HG03060 (cell line): Measurements from ENCODE around the gene ELP4.
"Not testable (repeated sequence)": the region's sequence is repeated elsewhere in the genome, so short reads cannot be mapped to it uniquely, and the experiment has no call there.

Source experiments
- ATAC-seq: cut with Tn5 transposase; IDR thresholded peaks from one replicate; pipeline ENCODE4 v1.9.1; 2021; ENCODE audit warnings: low read depth, moderate number of reproducible peaks; ENCODE audit not compliant: unreplicated experiment

Gene ELP4

DNA sequence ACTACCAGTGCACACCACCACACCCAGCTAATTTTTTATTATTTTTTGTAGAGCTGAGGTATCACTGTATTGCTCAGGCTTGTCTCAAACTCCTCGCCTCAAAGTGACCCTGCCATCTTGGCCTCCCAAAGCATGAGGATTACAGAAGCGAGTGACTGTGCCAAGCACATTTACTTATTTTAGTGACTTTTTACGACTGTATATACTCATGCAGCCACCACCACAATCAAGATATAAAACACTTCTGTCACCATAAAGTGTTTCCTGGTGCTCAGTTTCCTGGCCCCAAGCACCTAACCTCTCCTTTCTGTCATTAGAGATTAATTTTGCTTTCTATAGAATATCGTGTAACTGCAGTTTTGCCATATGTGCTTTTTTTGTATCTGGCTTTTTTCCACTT lies 25.9 kb downstream of the ELP4 start:
- ATAC-seq = no peak

DNA sequence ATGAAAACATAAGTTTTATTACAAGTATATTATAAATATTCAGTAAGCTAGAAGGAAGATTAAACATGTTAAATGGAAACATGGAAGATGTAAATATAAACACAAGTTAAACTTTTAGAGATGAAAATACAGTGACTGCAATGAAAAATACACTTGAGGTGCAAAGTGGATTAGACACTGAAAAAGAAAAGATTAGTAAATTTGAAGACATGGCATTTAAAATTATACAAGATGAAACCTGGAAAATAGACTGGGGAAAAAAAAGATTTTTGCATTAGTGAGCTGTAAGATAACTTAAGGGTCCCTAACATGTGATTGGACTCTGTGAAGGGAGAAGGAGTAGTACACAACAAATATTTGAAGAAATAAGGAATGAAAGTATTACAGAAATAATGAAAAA lies 33.3 kb downstream of the ELP4 start:
- ATAC-seq = no peak

DNA sequence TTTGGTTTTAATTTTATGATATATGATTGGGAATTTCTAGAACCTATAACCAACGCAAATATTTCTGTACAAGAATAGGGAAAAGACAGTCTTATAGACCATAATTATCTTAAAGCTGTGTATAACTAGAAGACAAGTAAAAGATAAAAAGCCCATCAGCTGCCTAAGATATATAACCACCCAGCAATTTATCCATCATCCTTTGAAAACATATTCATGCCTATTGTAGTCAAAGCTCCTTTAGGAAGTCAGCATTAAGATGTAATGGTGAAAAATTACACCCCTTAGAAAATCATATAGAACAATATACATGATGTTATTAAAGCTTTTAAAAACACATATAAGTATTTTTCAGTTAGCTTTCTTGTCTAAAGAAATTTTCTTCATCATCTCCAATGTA lies 46.4 kb downstream of the ELP4 start:
- no peak for ATAC-seq

DNA sequence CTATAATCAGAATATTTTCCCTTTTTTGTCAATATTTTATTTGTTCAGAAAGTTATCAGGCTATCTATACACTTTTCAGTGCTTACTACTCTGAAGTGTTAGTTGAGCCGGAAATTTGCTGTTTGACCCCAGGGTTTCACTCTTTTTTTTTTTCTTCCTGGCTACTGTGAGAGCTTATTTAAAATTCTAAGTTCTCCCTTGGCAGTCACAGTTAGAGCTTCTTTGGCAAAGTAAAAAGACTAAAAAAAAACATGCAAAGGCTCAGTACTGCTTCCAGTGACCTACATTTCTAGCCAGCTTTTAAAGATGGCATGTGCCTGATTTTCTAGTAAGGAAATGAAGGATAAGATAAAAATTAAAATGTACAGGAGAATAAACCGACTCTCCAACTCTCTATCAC lies 48.4 kb downstream of the ELP4 start:
- no peak for ATAC-seq

DNA sequence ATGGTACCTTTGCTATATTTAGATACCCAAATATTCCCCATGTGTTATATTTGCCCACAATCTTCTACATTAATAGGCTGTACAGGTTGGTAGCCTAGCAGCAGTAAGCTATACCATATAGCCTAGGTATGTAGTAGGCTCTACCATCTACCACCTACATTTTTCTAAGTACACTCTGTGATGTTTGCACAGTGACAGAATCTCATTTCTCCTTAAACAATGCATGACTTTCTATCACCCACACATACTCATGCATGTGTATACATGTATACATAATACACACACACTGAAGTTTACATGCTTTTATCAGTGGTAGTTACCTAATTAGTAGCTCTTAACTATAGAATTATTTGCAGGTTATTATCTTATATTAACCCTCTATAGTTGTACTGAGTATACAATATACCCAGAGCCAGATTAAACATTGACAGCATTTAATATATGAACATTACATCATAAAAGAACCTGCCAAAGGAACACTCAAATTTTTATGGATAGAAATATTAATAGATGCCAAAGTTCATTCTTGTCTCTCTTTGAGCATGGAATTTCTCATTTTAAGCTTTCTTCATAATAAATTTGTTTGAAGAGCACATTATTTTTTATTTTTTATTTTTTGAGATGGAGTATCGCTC lies 51.4 kb downstream of the ELP4 start:
- no peak for ATAC-seq

DNA sequence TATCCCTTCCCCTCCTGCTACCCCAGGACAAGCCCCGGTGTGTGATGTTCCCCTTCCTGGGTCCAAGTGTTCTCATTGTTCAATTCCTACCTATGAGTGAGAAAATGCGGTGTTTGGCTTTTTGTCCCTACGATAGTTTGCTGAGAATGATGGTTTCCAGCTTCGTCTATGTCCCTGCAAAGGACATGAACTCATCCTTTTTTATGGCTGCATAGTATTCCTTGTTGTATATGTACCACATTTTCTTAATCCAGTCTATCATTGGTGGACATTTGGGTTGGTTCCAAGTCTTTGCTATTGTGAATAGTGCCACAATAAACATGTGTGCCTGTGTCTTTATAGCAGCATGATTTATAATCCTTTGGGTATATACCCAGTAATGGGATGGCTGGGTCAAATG lies 55.0 kb downstream of the ELP4 start:
- ATAC-seq = not testable (repeated sequence)

DNA sequence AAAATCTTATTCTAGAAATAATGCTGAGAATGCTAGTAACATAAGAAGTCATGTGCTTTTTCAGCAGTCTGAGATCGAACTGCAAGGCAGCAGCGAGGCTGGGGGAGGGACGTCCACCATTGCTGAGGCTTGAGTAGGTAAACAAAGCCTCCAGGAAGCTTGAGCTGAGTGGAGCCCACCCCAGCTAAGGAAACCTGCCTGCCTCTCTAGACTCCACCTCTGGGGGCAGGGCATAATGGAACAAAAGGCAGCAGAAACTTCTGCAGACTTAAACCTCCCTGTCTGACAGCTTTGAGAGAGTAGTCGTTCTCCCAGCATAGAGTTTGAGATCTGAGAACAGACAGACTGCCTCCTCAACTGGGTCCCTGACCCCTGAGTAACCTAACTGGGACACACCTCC lies 64.6 kb downstream of the ELP4 start:
- not testable (repeated sequence) for ATAC-seq

DNA sequence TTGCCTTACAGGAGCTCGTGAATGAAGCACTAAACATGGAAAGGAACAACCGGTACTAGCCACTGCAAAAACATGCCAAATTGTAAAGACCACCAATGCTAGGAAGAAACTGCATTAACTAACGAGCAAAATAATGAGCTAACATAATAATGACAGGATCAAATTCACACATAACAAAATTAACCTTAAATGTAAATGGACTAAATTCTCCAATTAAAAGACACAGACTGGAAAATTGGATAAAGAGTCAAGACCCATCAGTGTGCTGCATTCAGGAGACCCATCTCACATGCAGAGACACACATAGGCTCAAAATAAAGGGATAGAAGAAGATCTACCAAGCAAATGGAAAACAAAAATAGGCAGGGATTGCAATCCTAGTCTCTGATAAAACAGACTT lies 66.2 kb downstream of the ELP4 start:
- not testable (repeated sequence) for ATAC-seq

DNA sequence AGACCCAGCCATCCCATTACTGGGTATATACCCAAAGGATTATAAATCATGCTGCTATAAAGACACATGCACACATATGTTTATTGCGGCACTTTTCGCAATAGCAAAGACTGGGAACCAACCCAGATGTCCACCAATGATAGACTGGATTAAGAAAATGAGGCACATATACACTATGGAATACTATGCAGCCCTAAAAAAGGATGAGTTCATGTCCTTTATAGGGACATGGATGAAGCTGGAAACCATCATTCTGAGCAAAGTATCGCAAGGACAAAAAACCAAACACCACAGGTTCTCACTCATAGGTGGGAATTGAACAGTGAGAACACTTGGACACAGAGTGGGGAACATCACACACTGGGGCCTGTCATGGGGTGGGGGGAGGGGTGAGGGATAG lies 69.8 kb downstream of the ELP4 start:
- ATAC-seq = not testable (repeated sequence)

DNA sequence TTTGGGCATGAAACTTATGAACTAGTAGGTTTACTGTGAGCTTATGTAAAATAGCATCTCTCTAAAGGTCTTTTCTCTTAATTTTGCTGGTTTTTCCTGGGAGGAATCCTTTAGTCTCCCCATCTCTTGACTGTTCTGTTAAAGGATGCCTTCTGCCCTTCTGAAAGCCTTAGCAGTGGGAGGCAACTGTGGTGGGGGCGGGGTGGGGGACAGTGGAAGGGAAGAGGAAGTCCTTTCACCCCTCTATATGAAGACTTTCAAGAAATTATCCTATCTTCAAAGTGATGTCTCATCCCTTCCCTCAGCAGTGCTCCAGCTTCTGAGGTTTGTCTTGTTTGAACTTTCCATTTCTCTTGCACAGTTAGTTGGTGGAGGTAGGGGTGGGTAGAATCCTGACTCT lies 73.1 kb downstream of the ELP4 start:
- no peak for ATAC-seq

DNA sequence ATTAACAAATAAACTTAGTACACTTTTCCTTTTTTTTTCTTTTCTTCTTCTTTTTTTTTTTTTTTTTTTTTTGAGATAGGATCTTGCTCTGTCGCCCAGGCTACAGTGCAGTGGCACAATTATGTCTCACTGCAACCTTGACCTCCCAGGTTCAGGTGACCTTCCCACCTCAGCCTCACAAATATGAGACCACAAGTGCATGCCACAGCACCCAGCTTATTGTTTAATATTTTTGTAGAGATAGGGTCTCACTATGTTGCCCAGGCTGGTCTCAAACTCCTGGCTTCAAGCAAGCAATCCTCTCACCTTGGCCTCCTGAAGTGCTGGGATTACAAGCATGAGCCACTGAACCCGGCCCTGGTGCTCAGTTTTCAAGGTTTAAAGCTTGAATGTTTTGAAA lies 88.9 kb downstream of the ELP4 start:
- ATAC-seq = no peak

DNA sequence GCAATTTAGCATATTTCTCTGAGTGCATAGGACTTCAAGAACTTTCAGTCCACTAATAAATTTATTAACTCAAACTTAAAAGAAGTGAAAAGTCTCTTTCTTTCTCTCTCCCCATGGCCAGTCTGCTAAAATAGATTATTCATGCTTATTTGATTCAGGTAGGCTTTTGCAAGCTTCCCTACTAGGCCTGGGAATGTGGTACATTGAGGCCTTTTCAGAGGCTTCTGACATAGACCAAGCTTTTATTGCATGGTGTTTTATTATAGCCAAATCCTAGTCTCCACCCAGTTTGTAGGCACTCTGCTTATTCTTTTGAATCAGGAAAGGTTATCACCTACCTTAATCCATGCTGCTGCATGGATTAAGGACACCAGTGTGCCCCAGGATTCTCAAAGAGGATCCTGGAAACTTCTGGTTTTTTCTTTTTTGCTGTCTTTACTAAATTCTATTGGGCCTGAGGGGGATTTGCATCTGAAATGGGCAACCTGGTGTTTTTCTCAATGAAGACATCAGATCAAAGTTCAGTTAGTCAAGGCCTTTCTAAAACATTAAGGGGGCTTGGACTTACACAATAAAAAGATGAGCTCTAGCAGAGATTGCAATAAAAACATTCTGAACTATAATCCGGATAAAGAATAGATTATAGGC lies 92.2 kb downstream of the ELP4 start:
- ATAC-seq = no peak

DNA sequence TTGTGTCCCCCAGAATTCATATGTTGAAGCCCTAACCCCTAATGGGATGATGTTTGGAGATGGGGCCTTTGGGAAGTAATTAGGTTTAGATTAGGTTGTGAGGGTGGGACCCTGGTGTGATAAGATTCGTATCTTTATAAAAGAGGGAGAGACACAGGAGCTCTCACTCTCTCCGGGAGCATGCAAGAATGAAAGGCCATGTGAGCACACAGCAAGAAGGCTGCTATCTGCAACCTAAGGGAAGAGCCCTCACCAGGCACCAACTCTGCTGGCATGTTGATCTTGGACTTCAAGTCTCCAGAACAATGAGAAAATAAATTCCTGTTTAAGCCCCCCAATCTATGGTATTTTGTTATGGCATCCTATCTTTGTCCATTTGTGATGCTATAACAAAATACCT lies 97.3 kb downstream of the ELP4 start:
- ATAC-seq = no peak

DNA sequence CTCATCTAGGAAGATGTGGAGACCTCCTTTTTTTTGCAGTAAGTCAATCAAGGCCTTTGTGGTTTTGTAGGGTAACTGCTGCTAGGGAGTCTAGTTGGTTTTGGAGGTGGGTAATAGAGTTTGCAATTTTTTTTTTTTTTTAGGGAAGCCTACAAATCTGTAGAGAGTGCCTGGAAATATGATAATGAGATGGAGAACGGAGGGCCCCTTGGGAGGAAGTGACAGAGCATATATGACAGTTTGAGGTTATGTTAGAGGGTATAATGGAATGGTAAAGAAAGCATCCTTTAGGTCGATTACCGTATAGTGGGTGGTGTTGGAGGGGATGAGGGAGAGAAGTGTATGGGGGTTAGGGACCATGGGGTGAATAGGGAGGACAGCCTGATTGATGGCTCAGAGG lies 98.3 kb downstream of the ELP4 start:
- no peak for ATAC-seq

DNA sequence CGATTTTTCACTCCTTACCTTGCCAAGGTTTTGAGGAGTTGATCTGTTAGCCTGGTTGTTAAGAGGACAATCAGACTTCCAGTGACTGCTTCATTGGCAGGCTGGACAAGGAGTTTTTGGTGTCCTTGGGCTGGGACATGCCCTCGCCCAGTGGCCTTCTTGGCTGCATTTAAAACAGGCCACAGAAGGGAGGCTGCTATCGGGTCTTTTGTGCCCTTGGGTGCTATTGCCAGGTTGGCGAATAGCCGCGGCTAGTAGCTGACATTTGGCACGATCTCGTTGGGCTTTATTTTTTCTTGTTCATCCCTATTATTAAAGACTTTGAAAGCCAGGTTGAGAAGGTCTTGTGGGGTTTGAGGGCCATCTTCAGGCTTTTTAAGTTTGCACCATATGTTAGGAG lies 99.4 kb downstream of the ELP4 start:
- ATAC-seq = no peak

DNA sequence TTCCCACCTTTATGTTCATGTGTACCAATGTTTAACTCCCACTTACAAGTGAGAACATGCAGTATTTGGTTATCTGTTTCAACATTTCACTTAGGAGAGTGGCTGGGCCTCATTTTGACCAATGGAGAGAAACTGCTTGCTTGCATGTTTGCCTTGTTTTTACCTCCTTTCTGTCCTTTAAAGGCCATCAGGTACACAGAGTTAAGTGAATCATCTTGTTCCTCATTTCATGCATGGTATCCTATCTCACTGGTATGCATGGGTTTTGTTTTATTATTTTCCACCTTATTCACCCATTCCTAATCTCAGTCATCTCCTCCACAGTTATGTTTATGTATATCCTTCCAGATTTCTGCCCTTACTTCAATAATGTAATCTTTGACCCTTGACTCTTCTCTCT lies 101.0 kb downstream of the ELP4 start:
- no peak for ATAC-seq

DNA sequence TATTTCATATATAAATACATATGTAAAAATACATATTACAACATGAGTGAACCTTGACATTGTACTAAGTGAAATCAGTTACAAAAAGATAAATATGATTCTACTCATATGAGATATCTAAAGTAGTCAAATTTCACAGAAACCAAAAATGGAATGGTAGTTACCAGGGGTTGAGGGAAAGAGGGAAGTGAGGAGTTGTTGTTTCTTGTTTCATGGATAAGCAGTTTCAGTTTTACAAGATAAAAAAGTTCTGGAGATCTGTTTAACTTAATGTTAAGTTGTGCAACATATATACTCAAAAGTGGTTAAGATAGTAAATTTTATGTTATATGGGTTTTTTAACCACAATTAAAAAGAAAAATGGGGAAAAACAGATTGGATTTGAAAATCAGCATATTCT lies 107.7 kb downstream of the ELP4 start:
- no peak for ATAC-seq

DNA sequence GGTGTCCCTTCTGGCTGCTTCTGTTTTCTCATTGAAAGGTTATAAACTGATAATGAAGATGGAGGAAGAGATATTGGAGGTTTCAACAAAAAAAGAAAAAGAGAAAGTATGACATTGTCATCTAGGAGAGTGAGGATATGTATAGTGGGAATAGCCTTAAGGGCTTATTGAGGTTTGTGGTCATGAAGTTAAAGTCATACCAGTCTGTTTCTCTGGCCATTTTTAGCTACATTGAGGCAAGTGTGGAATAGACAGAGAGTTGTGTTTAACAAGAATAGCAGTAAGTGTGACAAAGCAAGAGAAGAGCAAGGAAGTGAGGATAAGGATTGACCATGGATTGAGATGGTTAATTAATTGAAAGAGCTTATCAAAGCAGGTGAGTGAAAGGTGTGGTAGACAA lies 110.4 kb downstream of the ELP4 start:
- ATAC-seq = no peak

DNA sequence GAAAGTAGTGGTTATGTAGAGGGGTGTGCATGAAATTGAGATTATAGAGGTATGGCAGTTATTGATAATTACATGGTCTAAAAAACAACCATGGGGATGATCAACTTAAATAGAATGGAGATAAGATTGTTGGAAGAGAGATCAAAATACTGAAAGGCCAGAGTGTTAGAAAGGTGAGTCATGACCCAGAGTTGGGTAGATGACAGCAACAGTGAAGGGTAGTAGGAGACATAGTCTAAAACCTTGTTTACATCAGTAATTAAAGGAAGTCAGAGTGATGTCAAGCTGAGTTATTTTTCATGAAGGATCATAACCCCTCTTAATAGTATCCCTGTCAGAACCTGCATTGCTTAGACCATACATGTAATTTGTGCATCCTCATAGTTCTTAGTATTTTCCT lies 110.9 kb downstream of the ELP4 start:
- no peak for ATAC-seq

DNA sequence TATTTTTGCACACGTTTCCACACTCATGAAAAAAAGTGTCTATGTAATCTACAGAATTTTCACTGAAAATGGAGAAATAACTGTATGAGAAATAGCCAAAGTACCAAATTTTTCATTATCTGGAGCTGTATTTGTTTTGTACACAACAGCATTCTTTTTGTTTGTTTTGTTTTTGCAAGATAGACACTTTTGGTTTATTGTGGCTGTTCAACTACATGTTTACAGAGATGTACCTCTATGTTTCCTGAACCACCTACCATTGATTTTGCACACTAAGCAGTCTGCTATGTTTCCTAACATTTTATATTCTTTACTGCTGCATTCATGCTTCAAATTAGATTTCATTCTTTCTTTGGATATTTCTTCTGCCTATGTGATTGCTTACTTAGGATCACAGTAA lies 116.3 kb downstream of the ELP4 start:
- no peak for ATAC-seq

DNA sequence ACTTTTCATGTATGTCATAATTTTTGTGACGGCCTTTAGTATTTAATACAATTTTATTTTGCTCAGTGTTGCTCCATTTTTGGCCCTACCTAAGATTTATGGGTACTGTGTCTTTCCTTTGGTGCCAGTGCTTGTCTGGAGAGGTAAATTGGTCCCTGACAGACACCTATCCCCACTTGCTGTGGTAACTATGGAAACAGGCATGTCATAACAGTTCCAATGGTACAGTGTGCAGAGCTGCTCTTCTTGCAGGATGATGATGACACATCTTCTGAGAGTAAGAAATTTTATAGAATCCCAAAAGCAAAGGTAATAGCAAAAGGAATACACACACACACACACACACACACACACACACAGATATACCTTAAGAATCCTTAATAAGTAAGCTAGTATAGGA lies 118.5 kb downstream of the ELP4 start:
- no peak for ATAC-seq

DNA sequence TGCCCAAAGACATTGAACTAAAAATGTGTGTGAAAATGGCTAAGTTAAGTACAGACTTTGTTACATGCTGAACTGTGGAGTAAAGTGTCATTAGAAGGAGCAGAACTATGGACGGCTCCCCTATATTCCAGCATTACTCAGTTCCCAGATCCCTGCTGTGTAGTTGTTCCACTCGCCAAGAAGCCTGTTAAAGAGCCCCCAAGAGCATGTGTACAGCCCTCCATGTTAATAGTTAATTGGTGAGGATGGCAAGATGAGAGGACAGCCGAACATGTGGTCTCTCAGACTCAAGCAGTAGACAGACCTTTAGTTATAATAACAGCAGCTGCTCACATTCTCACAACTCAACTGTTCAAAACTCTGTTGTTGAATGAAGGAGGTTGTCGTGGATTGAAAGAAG lies 127.4 kb downstream of the ELP4 start:
- ATAC-seq = no peak

DNA sequence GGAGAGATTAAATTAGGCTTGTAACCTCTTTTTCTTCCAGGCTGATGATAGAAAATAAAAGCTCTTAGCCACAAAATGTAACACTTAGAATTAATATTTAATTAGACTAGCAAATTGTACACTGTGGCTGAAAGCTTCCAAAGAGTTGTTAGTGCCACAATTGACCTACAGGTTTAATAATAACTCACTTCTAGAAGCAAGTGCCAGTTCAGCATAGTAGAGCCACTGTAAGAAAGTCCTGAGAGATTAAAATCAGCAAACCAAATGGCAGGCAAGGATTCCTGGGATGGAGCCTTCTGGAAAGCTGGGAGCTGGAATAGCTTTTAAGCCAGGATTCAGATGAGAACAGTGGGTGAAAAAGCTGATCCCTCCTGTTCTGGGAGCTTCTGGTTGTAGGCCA lies 131.0 kb downstream of the ELP4 start:
- ATAC-seq = no peak
